BLaER1 (cell line): ENCODE results near the gene PAK4.

Source experiments
- H3K27ac ChIP-seq: shearing (Covaris generic); formaldehyde crosslinking; 2 replicates; pipeline ENCODE4 v1.8.1; 2022
- H3K27me3 ChIP-seq: shearing (Covaris generic); formaldehyde crosslinking; 2 replicates; pipeline ENCODE4 v1.8.1; 2022
- H3K36me3 ChIP-seq: shearing (Covaris generic); formaldehyde crosslinking; 2 replicates; pipeline ENCODE4 v1.8.1; 2022
- H3K4me1 ChIP-seq: shearing (Covaris generic); formaldehyde crosslinking; 2 replicates; pipeline ENCODE4 v1.8.1; 2022
- H3K4me2 ChIP-seq: shearing (Covaris generic); formaldehyde crosslinking; 2 replicates; pipeline ENCODE4 v1.8.1; 2022
- H3K4me3 ChIP-seq: shearing (Covaris generic); formaldehyde crosslinking; 2 replicates; pipeline ENCODE4 v1.8.1; 2022
- H3K9ac ChIP-seq: shearing (Covaris generic); formaldehyde crosslinking; 2 replicates; pipeline ENCODE4 v1.8.1; 2022
- H3K9me3 ChIP-seq: shearing (Covaris generic); formaldehyde crosslinking; 2 replicates; pipeline ENCODE4 v1.8.1; 2022
- H4K20me1 ChIP-seq: shearing (Covaris generic); formaldehyde crosslinking; 2 replicates; pipeline ENCODE4 v1.8.1; 2022
- Cebpa-rat ChIP-seq: shearing (Covaris generic); IDR thresholded peaks from 2 replicates; pipeline ENCODE4 v1.8.1; 2022

PAK4 gene

GRCh38 chr19:39125554-39126311, at the start of gene PAK4:
PAK4 (plus strand) TSS chr19:39125786; CDS start chr19:39169554, 43,768 bp downstream.
- Histone ChIP-seq H3K36me3 (no peaks in the 10 kb centered on the region), H4K20me1 (peaks cover 36% of the 10 kb centered on the region), H3K27ac (peak within 1 kb of the TSS; percentile 89), H3K9ac (peak within 1 kb of the TSS; percentile 85), H3K9me3 (no peaks in the 10 kb centered on the region), H3K4me3 (peak within 1 kb of the TSS; percentile 89), H3K4me2 (peak within 1 kb of the TSS; percentile 99), H3K4me1 (peaks cover 62% of the 10 kb centered on the region), H3K27me3 (no peaks in the 10 kb centered on the region)
- no peak for TF ChIP-seq Cebpa-rat

GRCh38 chr19:39077323-39077722, 48.3 kb upstream of the PAK4 start:
- Histone ChIP-seq H3K4me1 (peaks cover 24% of the 10 kb centered on the region), H4K20me1 (no peaks in the 10 kb centered on the region), H3K9ac (no peak overlapping the region), H3K27ac (no peak overlapping the region), H3K4me3 (no peak overlapping the region), H3K4me2 (no peak overlapping the region), H3K9me3 (no peaks in the 10 kb centered on the region), H3K27me3 (peaks cover 15% of the 10 kb centered on the region), H3K36me3 (no peaks in the 10 kb centered on the region)
- no peak for TF ChIP-seq Cebpa-rat

DNA sequence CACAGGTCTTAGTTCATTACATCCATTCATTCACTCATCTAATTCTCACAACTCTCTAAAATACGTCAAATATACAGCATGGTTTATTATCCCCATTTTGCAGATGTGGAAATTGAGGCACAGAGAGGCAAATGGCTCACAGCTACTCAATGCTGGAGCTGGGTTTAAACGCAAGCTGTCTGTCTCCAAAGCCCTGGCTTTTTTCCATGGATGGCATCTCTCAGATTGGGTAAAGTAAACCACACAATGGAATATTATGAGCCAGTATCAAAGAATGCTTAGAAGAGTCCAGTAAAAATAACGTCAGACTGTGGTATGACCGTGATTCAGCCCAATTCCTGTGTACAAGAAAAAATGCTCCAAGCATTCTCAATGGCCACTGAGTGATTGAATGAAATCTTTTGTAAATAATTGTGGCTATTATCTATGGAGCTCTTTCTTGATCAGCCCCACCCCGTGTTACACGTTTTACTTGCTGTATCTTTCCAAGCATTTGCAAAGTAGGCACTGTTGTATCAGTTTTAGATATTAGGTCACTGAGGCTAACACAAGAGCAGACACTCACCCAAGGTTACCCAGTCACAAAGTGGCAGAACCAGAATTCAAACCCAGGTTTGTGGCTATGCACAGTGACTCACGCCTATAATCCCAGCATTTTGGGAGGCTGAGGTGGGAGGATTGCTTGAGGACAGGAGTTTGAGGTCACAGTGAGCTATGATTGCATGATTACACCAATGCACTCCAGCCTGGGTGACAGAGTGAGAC, 47.0 kb upstream of the PAK4 start:
- no peak overlapping the region for H3K4me3 ChIP-seq
- no peaks in the 10 kb centered on the region for H3K9me3 ChIP-seq
- H4K20me1 ChIP-seq = no peaks in the 10 kb centered on the region
- no peak for TF ChIP-seq Cebpa-rat
- no peak overlapping the region for H3K27ac ChIP-seq
- H3K9ac ChIP-seq = no peak overlapping the region
- no peaks in the 10 kb centered on the region for H3K36me3 ChIP-seq
- H3K4me1 ChIP-seq = peaks cover 12% of the 10 kb centered on the region
- no peak overlapping the region for H3K4me2 ChIP-seq
- peaks cover 28% of the 10 kb centered on the region for H3K27me3 ChIP-seq

- Histone ChIP-seq H3K27me3 (peaks cover 46% of the 10 kb centered on the region), H3K27ac (no peak overlapping the region), H4K20me1 (no peaks in the 10 kb centered on the region), H3K9ac (no peak overlapping the region), H3K9me3 (no peaks in the 10 kb centered on the region), H3K4me2 (no peak overlapping the region), H3K4me1 (no peaks in the 10 kb centered on the region; the same call in 1 of the 2 replicates), H3K4me3 (no peak overlapping the region), H3K36me3 (no peaks in the 10 kb centered on the region)
- TF ChIP-seq Cebpa-rat = no peak
These were observed 45.2 kb upstream of the PAK4 start for GRCh38 chr19:39080431-39080830.

GRCh38 chr19:39082167-39082566, 43.4 kb upstream of the PAK4 start:
- Histone ChIP-seq H3K36me3 (no peaks in the 10 kb centered on the region), H3K9ac (no peak overlapping the region), H4K20me1 (no peaks in the 10 kb centered on the region), H3K9me3 (no peaks in the 10 kb centered on the region), H3K27me3 (peaks cover 56% of the 10 kb centered on the region), H3K4me3 (no peak overlapping the region), H3K27ac (no peak overlapping the region), H3K4me1 (no peaks in the 10 kb centered on the region; the same call in 1 of the 2 replicates), H3K4me2 (no peak overlapping the region)
- TF ChIP-seq Cebpa-rat = no peak

DNA sequence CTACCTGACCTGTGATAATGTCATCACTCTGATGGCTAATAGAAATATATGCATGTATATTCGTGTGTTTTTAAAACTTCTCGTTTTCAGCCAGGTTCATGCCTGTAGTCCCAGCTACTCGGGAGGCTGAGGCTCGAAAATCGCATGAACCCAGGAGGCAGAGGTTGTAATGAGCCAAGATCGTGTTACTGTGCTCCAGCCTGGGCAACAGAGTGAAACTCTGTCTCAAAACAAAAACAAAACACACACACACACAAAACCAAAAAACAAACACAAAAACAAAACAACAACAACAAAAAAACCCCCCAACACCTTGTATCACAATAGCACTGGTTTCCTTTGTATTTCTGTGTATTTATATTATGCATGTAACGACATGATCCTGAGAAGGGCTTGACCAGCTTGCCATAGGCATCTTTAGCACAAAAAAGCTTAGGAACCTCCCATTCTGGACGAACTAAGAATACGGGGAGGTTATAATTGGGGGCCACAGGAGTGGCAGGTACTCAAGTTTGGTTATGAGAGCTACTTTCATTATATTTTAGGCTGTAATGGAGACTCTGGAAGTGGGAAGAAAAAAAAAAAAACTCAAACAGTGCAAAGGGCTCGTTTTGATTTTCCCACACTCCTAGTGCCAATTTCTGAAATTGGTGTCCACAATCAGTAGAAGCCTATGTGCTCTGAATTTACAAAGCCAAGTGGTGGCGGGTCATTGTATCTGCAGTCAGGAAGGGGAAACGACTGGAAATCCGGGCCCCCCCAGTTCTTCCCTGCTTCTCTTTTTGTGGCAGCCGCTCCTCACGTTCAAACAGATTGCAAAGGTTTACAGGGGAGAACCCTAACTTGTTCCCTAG, 42.6 kb upstream of the PAK4 start:
- Histone ChIP-seq H3K4me1 (no peaks in the 10 kb centered on the region; the same call in 1 of the 2 replicates), H3K36me3 (no peaks in the 10 kb centered on the region), H3K27ac (no peak overlapping the region), H3K9ac (no peak overlapping the region), H3K4me2 (no peak overlapping the region), H3K9me3 (no peaks in the 10 kb centered on the region), H3K27me3 (peaks cover 56% of the 10 kb centered on the region), H3K4me3 (no peak overlapping the region), H4K20me1 (no peaks in the 10 kb centered on the region)
- TF ChIP-seq Cebpa-rat = no peak

GRCh38 chr19:39083599-39083982, 42.0 kb upstream of the PAK4 start:
- Histone ChIP-seq H3K9ac (no peak overlapping the region), H3K9me3 (no peaks in the 10 kb centered on the region), H3K27ac (no peak overlapping the region), H4K20me1 (no peaks in the 10 kb centered on the region), H3K36me3 (no peaks in the 10 kb centered on the region), H3K4me2 (no peak overlapping the region), H3K4me1 (no peaks in the 10 kb centered on the region; the same call in 1 of the 2 replicates), H3K4me3 (no peak overlapping the region), H3K27me3 (peaks cover 56% of the 10 kb centered on the region)
- TF ChIP-seq Cebpa-rat = no peak

- TF ChIP-seq Cebpa-rat = no peak
- Histone ChIP-seq H3K4me2 (no peak within 1 kb of the TSS), H3K4me3 (no peak within 1 kb of the TSS), H3K4me1 (no peaks in the 10 kb centered on the region; the same call in 1 of the 2 replicates), H3K9ac (no peak within 1 kb of the TSS), H3K27ac (no peak within 1 kb of the TSS), H3K9me3 (no peaks in the 10 kb centered on the region), H3K36me3 (no peaks in the 10 kb centered on the region), H4K20me1 (no peaks in the 10 kb centered on the region), H3K27me3 (peaks cover 56% of the 10 kb centered on the region)
These were observed 41.4 kb upstream of the PAK4 start, which contains the start of gene ACP7 for GRCh38 chr19:39083983-39084731. ACP7 (plus strand) TSS chr19:39084368; CDS start chr19:39085270, 902 bp downstream.

GRCh38 chr19:39084732-39085080, 40.9 kb upstream of the PAK4 start:
- Histone ChIP-seq H3K36me3 (no peaks in the 10 kb centered on the region), H3K4me3 (no peak overlapping the region), H3K9ac (no peak overlapping the region), H3K27ac (no peak overlapping the region), H4K20me1 (no peaks in the 10 kb centered on the region), H3K4me1 (no peaks in the 10 kb centered on the region; the same call in 1 of the 2 replicates), H3K9me3 (no peaks in the 10 kb centered on the region), H3K4me2 (no peak overlapping the region), H3K27me3 (peaks cover 56% of the 10 kb centered on the region)
- TF ChIP-seq Cebpa-rat = no peak
